Urinary bladder (tissue), 4 donors: Measurements from ENCODE around the gene ISL2. TPM values are rescaled to one million over a fixed set of nuclear protein-coding genes. Genes with fewer than 3 reads are reported as not detected.

Experiments
- DNase-seq: peaks from one replicate; pipeline ENCODE4 v3.0.0-alpha.2; 2015; ENCODE audit errors: extremely low spot score
- H3K27ac ChIP-seq: one replicate; pipeline ENCODE4 v1.5.1; 2013; ENCODE audit warnings: low read depth, mild to moderate bottlenecking, moderate library complexity
- H3K36me3 ChIP-seq: one replicate; pipeline ENCODE4 v1.6.1; 2013; ENCODE audit warnings: mild to moderate bottlenecking, moderate library complexity; ENCODE audit not compliant: insufficient read depth
- H3K4me1 ChIP-seq: one replicate; pipeline ENCODE4 v1.6.1; 2013; ENCODE audit warnings: mild to moderate bottlenecking, moderate library complexity; ENCODE audit not compliant: insufficient read depth
- H3K4me3 ChIP-seq: one replicate; pipeline ENCODE4 v1.5.1; 2013; ENCODE audit warnings: low read depth, low read length
- WGBS: extraction: QIAGEN DNeasy Blood & Tissue Kit; methylation state at CpG from one replicate; pipeline ENCODE4 v1.1.7; 2013; 5-methylcytosine and 5-hydroxymethylcytosine counted together
- polyA plus RNA-seq: library from polyadenylated mRNA; stranded (reverse); fragments of 200-250 nt; gene quantifications from one replicate; pipeline ENCODE4 v1.2.3, GENCODE V29; 2013
- total RNA-seq: library from RNA; depleted of rRNA; stranded (reverse); fragments of >200 nt; gene quantifications from one replicate; pipeline ENCODE4 v1.2.3, GENCODE V29; 2014
- donor health status: healthy with polysubstance abuse.
- donor health status: healthy.

The ISL2 gene
- total and polyA plus RNA-seq, 2 donors: 1.5 TPM; not detected in 1

- DNase-seq: no peak
- Histone ChIP-seq H3K4me1 (no peaks in the 10 kb centered on the region), H3K4me3 (no peak overlapping the region), H3K27ac (no peak overlapping the region), H3K36me3 (no peaks in the 10 kb centered on the region)
- WGBS: 90% methylated on average over 10 of the region's 10 CpGs
Measured at GRCh38 chr15:76353903-76354302, 17.3 kb downstream of the ISL2 start.

GRCh38 chr15:76354823-76355440 is 18.4 kb downstream of the ISL2 start:
- Histone ChIP-seq H3K27ac (no peak overlapping the region), H3K4me3 (no peak overlapping the region), H3K4me1 (no peaks in the 10 kb centered on the region), H3K36me3 (no peaks in the 10 kb centered on the region)
- 78% methylated on average over 3 of the region's 3 CpGs for WGBS
- no peak for DNase-seq

GRCh38 chr15:76358453-76358852 is 21.9 kb downstream of the ISL2 start:
- 95% methylated on average over 3 of the region's 3 CpGs for WGBS
- Histone ChIP-seq H3K36me3 (no peaks in the 10 kb centered on the region), H3K4me1 (no peaks in the 10 kb centered on the region), H3K27ac (no peak overlapping the region), H3K4me3 (no peak overlapping the region)
- no peak for DNase-seq

GRCh38 chr15:76359152-76359551 is 22.6 kb downstream of the ISL2 start:
- WGBS: 95% methylated on average over 3 of the region's 3 CpGs
- no peaks in the 10 kb centered on the region for H3K36me3 ChIP-seq
- H3K4me3 ChIP-seq: no peak overlapping the region
- H3K27ac ChIP-seq: no peak overlapping the region
- H3K4me1 ChIP-seq: no peaks in the 10 kb centered on the region
- no peak for DNase-seq

GRCh38 chr15:76360416-76360815 is 23.8 kb downstream of the ISL2 start:
- Histone ChIP-seq H3K27ac (no peak overlapping the region), H3K4me3 (no peak overlapping the region), H3K36me3 (no peaks in the 10 kb centered on the region), H3K4me1 (no peaks in the 10 kb centered on the region)
- DNase-seq: no peak
- WGBS: 87% methylated on average over 3 of the region's 3 CpGs

- H3K36me3 ChIP-seq: no peaks in the 10 kb centered on the region
- no peak overlapping the region for H3K27ac ChIP-seq
- H3K4me1 ChIP-seq: no peaks in the 10 kb centered on the region
- no peak overlapping the region for H3K4me3 ChIP-seq
- WGBS: 81% methylated on average over 2 of the region's 2 CpGs
- DNase-seq: no peak
Measured at GRCh38 chr15:76363251-76363650, 26.7 kb downstream of the ISL2 start.

GRCh38 chr15:76366714-76367113 is 30.1 kb downstream of the ISL2 start:
- H3K4me1 ChIP-seq: no peaks in the 10 kb centered on the region
- no peak overlapping the region for H3K27ac ChIP-seq
- no peaks in the 10 kb centered on the region for H3K36me3 ChIP-seq
- no peak overlapping the region for H3K4me3 ChIP-seq
- no peak for DNase-seq
- 98% methylated on average over 1 of the region's 1 CpG for WGBS

GRCh38 chr15:76368122-76368621 is 31.6 kb downstream of the ISL2 start:
- Histone ChIP-seq H3K36me3 (no peaks in the 10 kb centered on the region), H3K27ac (no peak overlapping the region), H3K4me3 (no peak overlapping the region), H3K4me1 (no peaks in the 10 kb centered on the region)
- DNase-seq: no peak
- 59% methylated on average over 11 of the region's 11 CpGs for WGBS

GRCh38 chr15:76376029-76376428 is 39.5 kb downstream of the ISL2 start:
- no peak for DNase-seq
- H3K27ac ChIP-seq: no peak overlapping the region
- 94% methylated on average over 3 of the region's 3 CpGs for WGBS
- H3K4me1 ChIP-seq: no peaks in the 10 kb centered on the region
- H3K4me3 ChIP-seq: no peak overlapping the region
- H3K36me3 ChIP-seq: no peaks in the 10 kb centered on the region

GRCh38 chr15:76376816-76377215 is 40.2 kb downstream of the ISL2 start:
- WGBS: 79% methylated on average over 8 of the region's 8 CpGs
- no peaks in the 10 kb centered on the region for H3K4me1 ChIP-seq

GRCh38 chr15:76377217-76377616 is 40.6 kb downstream of the ISL2 start:
- no peak for DNase-seq

More at GRCh38 chr15:76376816-76377215, 40.2 kb downstream of the ISL2 start:
- H3K27ac ChIP-seq: no peak overlapping the region
- no peak overlapping the region for H3K4me3 ChIP-seq
- no peaks in the 10 kb centered on the region for H3K36me3 ChIP-seq
- no peak for DNase-seq

GRCh38 chr15:76377751-76378150 is 41.2 kb downstream of the ISL2 start:
- no peaks in the 10 kb centered on the region for H3K36me3 ChIP-seq
- no peak overlapping the region for H3K27ac ChIP-seq

More at GRCh38 chr15:76377217-76377616, 40.6 kb downstream of the ISL2 start:
- no peaks in the 10 kb centered on the region for H3K4me1 ChIP-seq
- H3K36me3 ChIP-seq: no peaks in the 10 kb centered on the region
- H3K4me3 ChIP-seq: no peak overlapping the region
- H3K27ac ChIP-seq: no peak overlapping the region
- WGBS: 73% methylated on average over 2 of the region's 2 CpGs

GRCh38 chr15:76378691-76379090 is 42.1 kb downstream of the ISL2 start:
- Histone ChIP-seq H3K36me3 (no peaks in the 10 kb centered on the region), H3K27ac (no peak overlapping the region), H3K4me1 (no peaks in the 10 kb centered on the region), H3K4me3 (no peak overlapping the region)
- DNase-seq: no peak
- WGBS: 95% methylated on average over 1 of the region's 1 CpG

More at GRCh38 chr15:76377751-76378150, 41.2 kb downstream of the ISL2 start:
- H3K4me3 ChIP-seq: no peak overlapping the region
- DNase-seq: no peak
- H3K4me1 ChIP-seq: no peaks in the 10 kb centered on the region

- Histone ChIP-seq H3K4me3 (no peak overlapping the region), H3K27ac (no peak overlapping the region), H3K4me1 (no peaks in the 10 kb centered on the region), H3K36me3 (no peaks in the 10 kb centered on the region)
- DNase-seq: no peak
- WGBS: 91% methylated on average over 1 of the region's 1 CpG
Measured at GRCh38 chr15:76380249-76380648, 43.7 kb downstream of the ISL2 start.
